GM18867 (cell line): ENCODE results near the gene SLC25A22.

Experiments
- ATAC-seq: cut with Tn5 transposase; IDR thresholded peaks from one replicate; pipeline ENCODE4 v1.9.1; 2021; ENCODE audit warnings: mild to moderate bottlenecking, moderate library complexity; ENCODE audit not compliant: unreplicated experiment

SLC25A22 gene

GRCh38 chr11:791658-792534 lies 6.2 kb downstream of the SLC25A22 start:
- ATAC-seq = no peak

GRCh38 chr11:790721-791564 lies 7.1 kb downstream of the SLC25A22 start:
- no peak for ATAC-seq

- no peak for ATAC-seq
Observed at GRCh38 chr11:789943-790342, 8.1 kb downstream of the SLC25A22 start, which contains the start of gene CEND1. Gene CEND1 (minus strand): TSS chr11:790090. CDS start chr11:788576, 1,514 bp downstream.

- ATAC-seq = no peak
Observed at GRCh38 chr11:788953-789940, 8.8 kb downstream of the SLC25A22 start.

- no peak for ATAC-seq
Observed at GRCh38 chr11:788009-788640, 10.0 kb downstream of the SLC25A22 start.

- no peak for ATAC-seq
Observed at GRCh38 chr11:787084-787675, 10.9 kb downstream of the SLC25A22 start.

- ATAC-seq = no peak
Observed at GRCh38 chr11:786235-787083, 11.6 kb downstream of the SLC25A22 start.

GRCh38 chr11:783581-784015 lies 14.5 kb downstream of the SLC25A22 start:
- no peak for ATAC-seq

- ATAC-seq = no peak
Observed at GRCh38 chr11:782264-783174, 15.6 kb downstream of the SLC25A22 start.

GRCh38 chr11:779955-780532 lies 18.0 kb downstream of the SLC25A22 start:
- no peak for ATAC-seq

- no peak for ATAC-seq
Observed at GRCh38 chr11:778976-779954, 18.8 kb downstream of the SLC25A22 start.

- peak; percentile 76 for ATAC-seq
Observed at GRCh38 chr11:777288-778255, 20.5 kb downstream of the SLC25A22 start, which contains the start of gene GATD1. Gene GATD1 (minus strand): TSS chr11:777487. CDS start chr11:777462, 25 bp downstream.

- peak; percentile 30 for ATAC-seq
Observed at GRCh38 chr11:776561-777287, 21.4 kb downstream of the SLC25A22 start.

- no peak for ATAC-seq
Observed at GRCh38 chr11:776263-776560, 21.9 kb downstream of the SLC25A22 start.
